Measurements from ENCODE around the gene HTRA1.

Gene HTRA1

DNA sequence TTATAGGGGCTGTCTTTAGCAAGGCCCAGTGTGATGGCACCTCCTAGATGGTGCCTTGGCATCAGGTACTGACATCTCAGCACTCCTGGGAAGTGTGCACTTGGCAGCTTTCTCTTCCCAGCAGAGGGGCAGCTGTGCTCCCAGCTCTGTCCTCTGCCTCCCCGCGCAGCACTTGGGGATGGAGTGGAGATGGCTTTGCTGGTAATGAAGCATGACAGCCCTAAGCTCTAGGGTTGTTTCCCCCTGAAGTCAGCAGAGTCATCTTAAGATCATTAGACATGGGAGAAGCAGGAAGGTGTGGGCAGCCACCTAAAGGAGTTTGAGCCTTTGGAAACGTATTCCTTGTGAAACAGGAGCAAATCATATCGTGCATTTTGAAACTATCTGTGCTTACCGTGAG is 46.7 kb downstream of the HTRA1 start:
- Histone ChIP-seq H3K36me3 (replicated peaks) (no peaks in the 10 kb centered on the region), H3K27me3 (replicated peaks) (no peaks in the 10 kb centered on the region), H3K4me3 (ENCODE audit: low read depth, low read length) (no peak overlapping the region), H3K27ac (no peak overlapping the region)
- TF ChIP-seq, protein P1, sequence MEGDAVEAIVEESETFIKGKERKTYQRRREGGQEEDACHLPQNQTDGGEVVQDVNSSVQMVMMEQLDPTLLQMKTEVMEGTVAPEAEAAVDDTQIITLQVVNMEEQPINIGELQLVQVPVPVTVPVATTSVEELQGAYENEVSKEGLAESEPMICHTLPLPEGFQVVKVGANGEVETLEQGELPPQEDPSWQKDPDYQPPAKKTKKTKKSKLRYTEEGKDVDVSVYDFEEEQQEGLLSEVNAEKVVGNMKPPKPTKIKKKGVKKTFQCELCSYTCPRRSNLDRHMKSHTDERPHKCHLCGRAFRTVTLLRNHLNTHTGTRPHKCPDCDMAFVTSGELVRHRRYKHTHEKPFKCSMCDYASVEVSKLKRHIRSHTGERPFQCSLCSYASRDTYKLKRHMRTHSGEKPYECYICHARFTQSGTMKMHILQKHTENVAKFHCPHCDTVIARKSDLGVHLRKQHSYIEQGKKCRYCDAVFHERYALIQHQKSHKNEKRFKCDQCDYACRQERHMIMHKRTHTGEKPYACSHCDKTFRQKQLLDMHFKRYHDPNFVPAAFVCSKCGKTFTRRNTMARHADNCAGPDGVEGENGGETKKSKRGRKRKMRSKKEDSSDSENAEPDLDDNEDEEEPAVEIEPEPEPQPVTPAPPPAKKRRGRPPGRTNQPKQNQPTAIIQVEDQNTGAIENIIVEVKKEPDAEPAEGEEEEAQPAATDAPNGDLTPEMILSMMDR (IDR thresholded peaks at IDR 0.05; ENCODE audit: low read depth, low read length, missing control alignments): no peak
- in situ Hi-C loops (cut with HindIII; ENCODE audit: low pct_ligation_motif_present, low sequenced_read_pairs): no loop called here
- no peak for DNase-seq

DNA sequence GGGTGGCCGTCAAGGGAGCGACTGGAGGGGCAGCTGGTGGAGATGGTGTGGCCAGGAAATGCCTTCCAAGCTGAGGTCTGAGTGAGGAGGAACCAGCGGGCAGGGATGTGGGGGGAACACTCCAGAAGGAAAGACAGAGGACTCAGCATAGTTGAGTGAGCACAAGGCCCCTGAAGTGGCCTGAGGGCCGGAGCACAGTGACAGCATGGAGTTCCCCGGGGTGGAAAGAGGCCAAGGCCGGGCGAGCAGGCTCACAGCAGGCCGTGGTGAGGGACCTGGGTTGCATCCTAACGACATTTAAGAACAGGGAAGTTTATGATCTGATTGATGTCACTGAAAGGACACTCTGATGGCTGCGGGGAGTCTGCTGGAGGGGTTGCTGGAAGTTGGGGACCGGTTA is 48.0 kb downstream of the HTRA1 start:
- TF ChIP-seq, protein P1 (IDR thresholded peaks at IDR 0.05; ENCODE audit: low read depth, low read length, missing control alignments): no peak
- DNase-seq: no peak
- in situ Hi-C loops (cut with HindIII; ENCODE audit: low pct_ligation_motif_present, low sequenced_read_pairs): no loop called here
- no peaks in the 10 kb centered on the region for H3K27me3 ChIP-seq (replicated peaks)
- no peak overlapping the region for H3K4me3 ChIP-seq (ENCODE audit: low read depth, low read length)
- no peaks in the 10 kb centered on the region for H3K36me3 ChIP-seq (replicated peaks)
- no peak overlapping the region for H3K27ac ChIP-seq

DNA sequence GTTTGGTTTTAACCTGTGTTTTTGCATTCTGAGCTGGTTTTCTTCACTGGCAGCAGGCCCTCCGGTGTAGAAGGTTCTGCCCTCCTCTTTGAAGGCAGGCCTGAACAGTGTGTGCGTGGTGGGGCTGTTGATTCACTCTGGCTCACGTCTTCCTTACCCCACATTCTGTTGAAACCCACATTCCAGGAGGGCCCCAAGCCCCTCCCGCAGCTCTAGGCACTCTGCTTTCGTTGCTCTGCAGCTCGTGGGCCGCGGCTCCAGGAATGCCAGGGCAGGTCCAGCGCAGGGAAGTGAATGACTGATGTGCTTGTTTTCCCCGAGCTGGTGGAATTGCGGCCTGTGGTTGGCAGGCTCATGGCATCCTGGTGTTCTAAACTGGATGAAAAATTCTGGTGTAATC is 49.0 kb downstream of the HTRA1 start:
- Histone ChIP-seq H3K4me3 (ENCODE audit: low read depth, low read length) (no peak overlapping the region), H3K27ac (no peak overlapping the region), H3K27me3 (replicated peaks) (no peaks in the 10 kb centered on the region), H3K36me3 (replicated peaks) (no peaks in the 10 kb centered on the region)
- in situ Hi-C loops (cut with HindIII; ENCODE audit: low pct_ligation_motif_present, low sequenced_read_pairs): no loop called here
- DNase-seq: no peak
- TF ChIP-seq, protein P1 (IDR thresholded peaks at IDR 0.05; ENCODE audit: low read depth, low read length, missing control alignments): no peak

DNA sequence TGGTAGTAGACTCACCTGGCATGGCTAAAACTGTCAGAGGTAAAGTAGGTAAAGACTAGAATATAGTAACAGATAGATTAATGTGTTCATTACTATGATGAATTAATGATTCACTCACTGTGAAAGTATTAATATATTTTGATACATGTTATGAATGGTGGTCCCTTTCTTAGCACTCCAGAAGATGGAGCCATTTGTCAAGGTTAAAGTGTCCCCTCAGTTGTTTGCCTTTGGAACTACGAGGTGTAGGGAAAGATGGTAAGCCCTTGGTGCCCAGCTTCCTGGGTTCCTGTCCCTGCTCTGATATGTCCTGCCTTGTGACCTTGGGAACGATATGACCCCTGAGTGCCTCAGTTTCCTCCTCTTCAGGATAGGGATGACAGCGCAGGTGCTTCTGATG is 49.4 kb downstream of the HTRA1 start:
- Histone ChIP-seq H3K27ac (no peak overlapping the region), H3K36me3 (replicated peaks) (no peaks in the 10 kb centered on the region), H3K27me3 (replicated peaks) (no peaks in the 10 kb centered on the region), H3K4me3 (ENCODE audit: low read depth, low read length) (no peak overlapping the region)
- DNase-seq: no peak
- in situ Hi-C loops (cut with HindIII; ENCODE audit: low pct_ligation_motif_present, low sequenced_read_pairs): no loop called here
- TF ChIP-seq, protein P1 (IDR thresholded peaks at IDR 0.05; ENCODE audit: low read depth, low read length, missing control alignments): no peak

DNA sequence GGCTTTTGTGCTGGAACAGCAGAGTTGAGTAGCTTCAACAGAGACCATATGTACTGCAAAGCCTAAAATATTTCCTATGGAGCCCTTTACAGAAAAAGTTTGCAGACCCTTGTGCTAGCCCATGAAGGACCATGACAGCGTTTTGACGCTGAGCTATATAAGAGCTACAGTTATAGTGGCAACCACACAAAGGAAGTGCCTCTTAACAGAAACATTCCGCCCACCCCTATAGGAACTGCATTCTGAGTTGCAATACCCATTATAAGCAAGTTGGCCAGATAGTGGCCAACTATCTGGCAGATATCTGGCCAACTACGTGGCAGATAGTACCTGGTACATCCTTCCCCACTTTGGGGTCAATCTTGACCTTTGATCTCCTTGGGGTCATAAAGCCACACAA is 51.7 kb downstream of the HTRA1 start:
- Histone ChIP-seq H3K27ac (no peak overlapping the region), H3K4me3 (ENCODE audit: low read depth, low read length) (no peak overlapping the region), H3K36me3 (replicated peaks) (no peaks in the 10 kb centered on the region), H3K27me3 (replicated peaks) (no peaks in the 10 kb centered on the region)
- DNase-seq: no peak
- TF ChIP-seq, protein P1 (IDR thresholded peaks at IDR 0.05; ENCODE audit: low read depth, low read length, missing control alignments): no peak
- in situ Hi-C loops (cut with HindIII; ENCODE audit: low pct_ligation_motif_present, low sequenced_read_pairs): no loop called here

DNA sequence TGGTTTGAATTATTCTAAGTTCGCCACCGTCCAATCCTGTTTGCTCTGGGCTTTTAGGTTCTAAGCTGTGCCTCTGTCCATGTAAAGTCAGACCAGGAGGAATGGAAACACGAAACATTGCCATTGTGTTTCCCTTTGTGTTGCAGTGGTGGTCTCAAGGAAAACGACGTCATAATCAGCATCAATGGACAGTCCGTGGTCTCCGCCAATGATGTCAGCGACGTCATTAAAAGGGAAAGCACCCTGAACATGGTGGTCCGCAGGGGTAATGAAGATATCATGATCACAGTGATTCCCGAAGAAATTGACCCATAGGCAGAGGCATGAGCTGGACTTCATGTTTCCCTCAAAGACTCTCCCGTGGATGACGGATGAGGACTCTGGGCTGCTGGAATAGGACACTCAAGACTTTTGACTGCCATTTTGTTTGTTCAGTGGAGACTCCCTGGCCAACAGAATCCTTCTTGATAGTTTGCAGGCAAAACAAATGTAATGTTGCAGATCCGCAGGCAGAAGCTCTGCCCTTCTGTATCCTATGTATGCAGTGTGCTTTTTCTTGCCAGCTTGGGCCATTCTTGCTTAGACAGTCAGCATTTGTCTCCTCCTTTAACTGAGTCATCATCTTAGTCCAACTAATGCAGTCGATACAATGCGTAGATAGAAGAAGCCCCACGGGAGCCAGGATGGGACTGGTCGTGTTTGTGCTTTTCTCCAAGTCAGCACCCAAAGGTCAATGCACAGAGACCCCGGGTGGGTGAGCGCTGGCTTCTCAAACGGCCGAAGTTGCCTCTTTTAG is 52.9 kb downstream of the HTRA1 start:
- TF ChIP-seq, protein P1 (IDR thresholded peaks at IDR 0.05; ENCODE audit: low read depth, low read length, missing control alignments): no peak
- DNase-seq: peak; percentile 56
- in situ Hi-C loops (cut with HindIII; ENCODE audit: low pct_ligation_motif_present, low sequenced_read_pairs): no loop called here
- Histone ChIP-seq H3K27ac (no peak overlapping the region), H3K36me3 (replicated peaks) (no peaks in the 10 kb centered on the region), H3K27me3 (replicated peaks) (no peaks in the 10 kb centered on the region), H3K4me3 (ENCODE audit: low read depth, low read length) (no peak overlapping the region)

All from brain microvascular endothelial cell (primary cell).